Measurements from ENCODE around the gene LCNL1.

Gene LCNL1

GRCh38 chr9:137013571-137013940 is 30.8 kb downstream of the LCNL1 start:
- FAIRE-seq: no peak

GRCh38 chr9:137014166-137014565 is 31.4 kb downstream of the LCNL1 start:
- FAIRE-seq: no peak

- FAIRE-seq: no peak
These were observed 32.2 kb downstream of the LCNL1 start for GRCh38 chr9:137014776-137015539.

GRCh38 chr9:137015540-137015930 is 32.7 kb downstream of the LCNL1 start:
- no peak for FAIRE-seq

GRCh38 chr9:137015976-137016375 is 33.2 kb downstream of the LCNL1 start:
- no peak for FAIRE-seq

GRCh38 chr9:137016436-137016835 is 33.6 kb downstream of the LCNL1 start:
- no peak for FAIRE-seq

- no peak for FAIRE-seq
These were observed 34.3 kb downstream of the LCNL1 start for GRCh38 chr9:137017071-137017470.

GRCh38 chr9:137017791-137018497 is 35.2 kb downstream of the LCNL1 start:
- no peak for FAIRE-seq

GRCh38 chr9:137018761-137019559 is 36.2 kb downstream of the LCNL1 start:
- FAIRE-seq: no peak

- FAIRE-seq: no peak
These were observed 37.3 kb downstream of the LCNL1 start for GRCh38 chr9:137019891-137020683.

GRCh38 chr9:137020771-137021567 is 38.2 kb downstream of the LCNL1 start:
- FAIRE-seq: no peak

GRCh38 chr9:137021568-137021978 is 38.8 kb downstream of the LCNL1 start:
- FAIRE-seq: no peak

- no peak for FAIRE-seq
These were observed 39.3 kb downstream of the LCNL1 start for GRCh38 chr9:137021979-137022661.

GRCh38 chr9:137022662-137023008 is 39.8 kb downstream of the LCNL1 start:
- FAIRE-seq: no peak

GRCh38 chr9:137023157-137023556 is 40.4 kb downstream of the LCNL1 start:
- FAIRE-seq: no peak

- FAIRE-seq: no peak
These were observed 40.8 kb downstream of the LCNL1 start for GRCh38 chr9:137023583-137023991.

- FAIRE-seq: no peak
These were observed 42.7 kb downstream of the LCNL1 start for GRCh38 chr9:137025517-137025966.

GRCh38 chr9:137026384-137026783 is 43.6 kb downstream of the LCNL1 start:
- FAIRE-seq: no peak

- no peak for FAIRE-seq
These were observed 44.0 kb downstream of the LCNL1 start for GRCh38 chr9:137026828-137027227.

- FAIRE-seq: no peak
These were observed 44.8 kb downstream of the LCNL1 start, which contains the start of gene ABCA2 for GRCh38 chr9:137027369-137028262. Gene ABCA2, minus strand, starts transcription at chr9:137028237. Its CDS starts 97 bp downstream, at chr9:137028140.
